ENCODE data around the gene ZNF579.

- TF ChIP-seq TAF1 (IDR thresholded peaks at IDR 0.05; ENCODE audit: low read depth, low read length) (no peak), POLR2A (IDR thresholded peaks at IDR 0.05; ENCODE audit: low read depth, low read length) (no peak), POLR2AphosphoS5 (IDR thresholded peaks at IDR 0.05; ENCODE audit: low read depth, low read length) (no peak), PAX5 (IDR thresholded peaks at IDR 0.05; ENCODE audit: insufficient read depth, low read length, severe bottlenecking) (no peak), SPI1 (IDR thresholded peaks at IDR 0.05; ENCODE audit: low read depth, low read length) (no peak), POU2F2 (IDR thresholded peaks at IDR 0.05; ENCODE audit: low read depth, low read length) (no peak)
These were observed 49.7 kb downstream of the ZNF579 start for GRCh38 chr19:55530996-55531395.
